Aorta (tissue), 5 donors: ENCODE measurements around the gene RHOD. TPM values are rescaled to one million over a fixed set of nuclear protein-coding genes. Genes with fewer than 3 reads are reported as not detected.

Source experiments
- ATAC-seq: fragments of 200-7000 bp; cut with Tn5 transposase; one replicate; pipeline ENCODE4 v1.9.1; 2022; ENCODE audit warnings: moderate library complexity; ENCODE audit not compliant: low FRiP score
- DNase-seq, 2 donors: peaks; one replicate each; pipeline ENCODE4 v3.0.0-alpha.2; 2020
- H3K27ac ChIP-seq, 2 donors: one replicate each; pipeline ENCODE4 v1.5.1; 2013; ENCODE audit warnings: low read length in 2 of 2, mild to moderate bottlenecking in 2 of 2, moderate library complexity in 2 of 2, control low read depth in 1 of 2, inconsistent platforms in 1 of 2, low read depth in 1 of 2
- H3K27me3 ChIP-seq, 2 donors: one replicate each; pipeline ENCODE4 v1.6.1; 2013; ENCODE audit warnings: control low read depth in 1 of 2, low read length in 1 of 2, mild to moderate bottlenecking in 1 of 2, moderate library complexity in 1 of 2; ENCODE audit not compliant: insufficient read depth in 2 of 2, control insufficient read depth in 1 of 2
- H3K36me3 ChIP-seq, 2 donors: one replicate each; pipeline ENCODE4 v1.6.1; 2013; ENCODE audit warnings: control low read depth in 1 of 2, low read length in 1 of 2, mild to moderate bottlenecking in 1 of 2; ENCODE audit not compliant: insufficient read depth in 2 of 2, control insufficient read depth in 1 of 2
- H3K4me1 ChIP-seq, 2 donors: one replicate each; pipeline ENCODE4 v1.6.1; 2013; ENCODE audit warnings: low read length in 2 of 2, control low read depth in 1 of 2, mild to moderate bottlenecking in 1 of 2, moderate library complexity in 1 of 2; ENCODE audit not compliant: insufficient read depth in 2 of 2, control insufficient read depth in 1 of 2
- H3K4me3 ChIP-seq, 2 donors: one replicate each; pipeline ENCODE4 v1.5.1; 2013; ENCODE audit warnings: low read length in 2 of 2, control low read depth in 1 of 2, mild to moderate bottlenecking in 1 of 2
- H3K9me3 ChIP-seq: one replicate; pipeline ENCODE4 v1.6.1; 2013; ENCODE audit warnings: mild to moderate bottlenecking, low read length; ENCODE audit not compliant: control insufficient read depth
- WGBS, 2 donors: extraction: QIAGEN DNeasy Blood & Tissue Kit; methylation state at CpG; one replicate each; pipeline ENCODE4 v1.1.7; 2013; 5-methylcytosine and 5-hydroxymethylcytosine counted together
- intact Hi-C, 2 donors: fragments of 100-400 bp; cut with DNase I; formaldehyde crosslinking; loops; one replicate each; pipeline versions ENCODE4 v1.14.2 to v1.15.0; 2022
- polyA plus RNA-seq, 2 donors: library from polyadenylated mRNA; stranded (reverse); fragments of 200-250 nt; gene quantifications; one replicate each; pipeline ENCODE4 v1.2.3, GENCODE V29; 2013
- total RNA-seq, 2 donors: library from RNA; stranded (reverse); fragmentation: NEBNext Ultra II Directional; extraction: Animal tissue kit (Norgen Biotek cat#: 25700); gene quantifications; one replicate each; pipeline ENCODE4 v1.2.1, GENCODE V29; 2021
- donor health status: healthy with polysubstance abuse.
- donor health status: Bipolar disorder and iron deficiency.
- donor health status: DM: no; HTN: no; CAD: no.
- donor health status: DM: no; HTN: no; CAD: no.
- donor health status: DM: yes; HTN: yes; CAD: no.

Gene RHOD
- total and polyA plus RNA-seq, 4 donors: 19.4 to 33.6 (median 24.3) TPM

DNA sequence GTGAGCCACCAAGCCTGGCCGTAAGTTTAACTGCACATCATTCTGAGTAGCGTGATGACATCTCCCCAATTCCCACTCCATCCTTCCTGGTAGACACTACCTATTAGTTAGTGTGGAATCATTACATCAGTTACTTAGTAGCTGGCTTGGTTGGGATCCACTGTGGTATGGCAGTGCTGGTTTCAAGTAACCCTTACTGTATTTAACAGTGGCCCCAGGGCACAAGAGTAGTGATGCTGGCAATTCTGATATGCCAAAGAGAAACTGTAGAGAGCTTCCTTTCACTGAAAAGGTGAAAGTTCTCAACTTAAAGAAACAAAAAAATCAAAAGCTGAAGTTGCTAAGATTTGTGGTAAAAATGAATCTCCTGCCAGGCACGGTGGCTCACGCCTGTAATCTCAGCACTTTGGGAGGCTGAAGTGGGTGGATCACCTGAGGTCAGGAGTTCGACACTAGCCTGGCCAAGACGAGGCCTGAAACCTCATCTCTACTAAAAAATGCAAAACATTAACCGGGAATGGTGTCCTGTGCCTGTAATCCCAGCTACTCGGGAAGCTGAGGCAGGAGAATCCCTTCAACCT lies 27.2 kb downstream of the RHOD start:
- H3K4me3 ChIP-seq: no peak overlapping the region
- H3K9me3 ChIP-seq: no peaks in the 10 kb centered on the region
- intact Hi-C loops: loop anchor here (5.0 to 10.0 kb wide), 3 partner anchors 81 to 233 kb away; no protein-coding TSS in a partner anchor
- ATAC-seq (no peak), DNase-seq (no peak)
- H3K36me3 ChIP-seq: no peaks in the 10 kb centered on the region
- no peaks in the 10 kb centered on the region for H3K4me1 ChIP-seq
- WGBS, 2 donors: 93% methylated on average over 8 of the region's 8 CpGs
- H3K27ac ChIP-seq: no peak overlapping the region
- no peaks in the 10 kb centered on the region for H3K27me3 ChIP-seq

DNA sequence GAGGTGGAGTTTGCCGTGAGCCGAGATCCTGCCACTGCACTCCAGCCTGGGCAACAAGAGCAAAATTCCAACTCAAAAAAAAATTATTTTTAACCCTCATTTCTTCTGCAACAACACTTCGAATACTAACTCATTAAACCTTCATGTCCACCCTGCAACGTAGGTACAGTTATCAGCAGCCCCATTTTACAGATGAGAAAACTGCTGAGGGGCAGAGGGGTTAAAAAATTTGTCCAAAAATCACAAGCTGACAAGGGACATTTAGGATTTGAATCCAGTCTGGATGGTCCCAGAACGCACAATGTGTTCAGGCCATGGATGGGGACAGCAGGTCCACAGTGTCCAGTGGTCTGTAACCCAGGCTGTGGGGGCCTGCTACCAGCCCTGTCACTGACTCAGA lies 29.0 kb downstream of the RHOD start:
- intact Hi-C loops: loop anchor here in 1 of 2 donors (10.0 kb wide), 1 partner anchor 79 kb away; no protein-coding TSS in a partner anchor
- DNase-seq: no peak
- Histone ChIP-seq H3K27ac (no peak overlapping the region), H3K27me3 (no peaks in the 10 kb centered on the region), H3K36me3 (no peaks in the 10 kb centered on the region), H3K4me3 (no peak overlapping the region), H3K9me3 (no peaks in the 10 kb centered on the region), H3K4me1 (no peaks in the 10 kb centered on the region)
- WGBS, 2 donors: 95 to 96% methylated on average over 5 of the region's 5 CpGs
- no peak for ATAC-seq

DNA sequence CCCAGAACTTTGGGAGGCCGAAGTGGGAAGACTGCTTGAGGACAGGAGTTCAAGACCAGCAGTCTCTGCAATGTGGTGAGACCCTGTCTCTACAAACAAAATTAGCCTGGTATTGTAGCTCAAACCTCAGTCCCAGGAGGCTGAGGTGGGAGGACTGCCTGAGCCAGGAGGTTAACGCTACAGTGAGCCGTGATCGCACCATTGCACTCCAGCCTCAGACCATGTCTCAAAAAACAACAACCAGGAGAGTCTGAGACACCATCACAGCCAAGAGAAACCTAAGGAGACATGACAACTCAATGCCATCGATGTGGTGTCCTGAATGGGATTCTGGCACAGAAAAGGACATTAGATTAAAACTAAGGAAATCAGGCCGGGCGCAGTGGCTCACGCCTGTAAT lies 34.1 kb downstream of the RHOD start:
- 94 to 95% methylated on average over 8 of the region's 8 CpGs for WGBS, 2 donors
- no peaks in the 10 kb centered on the region for H3K9me3 ChIP-seq
- H3K27ac ChIP-seq: no peak overlapping the region
- H3K4me3 ChIP-seq: no peak overlapping the region
- H3K36me3 ChIP-seq: no peaks in the 10 kb centered on the region
- H3K27me3 ChIP-seq: no peaks in the 10 kb centered on the region
- ATAC-seq: no peak
- intact Hi-C loops: no loop called here
- no peak for DNase-seq
- no peaks in the 10 kb centered on the region for H3K4me1 ChIP-seq

DNA sequence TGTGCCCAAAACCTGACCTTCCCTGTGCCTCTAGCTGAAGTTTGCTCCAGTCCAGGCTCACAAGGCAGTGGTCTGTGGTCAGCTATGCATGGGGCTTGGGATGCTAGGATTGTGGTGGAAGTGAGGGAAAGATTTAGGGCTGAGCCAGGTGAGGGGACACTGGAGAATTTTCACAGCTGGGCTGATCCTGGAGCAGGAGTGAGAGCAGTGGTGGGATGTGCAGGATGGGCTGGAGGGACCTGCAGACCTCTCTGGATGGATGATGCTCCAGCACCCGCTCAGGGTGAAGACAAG lies 38.5 kb downstream of the RHOD start:
- Histone ChIP-seq H3K36me3 (no peaks in the 10 kb centered on the region), H3K27me3 (no peaks in the 10 kb centered on the region), H3K4me3 (no peak overlapping the region), H3K9me3 (no peaks in the 10 kb centered on the region), H3K27ac (no peak overlapping the region), H3K4me1 (no peaks in the 10 kb centered on the region)
- intact Hi-C loops: no loop called here
- ATAC-seq: no peak
- whole genome bisulfite sequencing, 2 donors: 91 to 100% methylated on average over 1 of the region's 1 CpG
- DNase-seq: no peak

DNA sequence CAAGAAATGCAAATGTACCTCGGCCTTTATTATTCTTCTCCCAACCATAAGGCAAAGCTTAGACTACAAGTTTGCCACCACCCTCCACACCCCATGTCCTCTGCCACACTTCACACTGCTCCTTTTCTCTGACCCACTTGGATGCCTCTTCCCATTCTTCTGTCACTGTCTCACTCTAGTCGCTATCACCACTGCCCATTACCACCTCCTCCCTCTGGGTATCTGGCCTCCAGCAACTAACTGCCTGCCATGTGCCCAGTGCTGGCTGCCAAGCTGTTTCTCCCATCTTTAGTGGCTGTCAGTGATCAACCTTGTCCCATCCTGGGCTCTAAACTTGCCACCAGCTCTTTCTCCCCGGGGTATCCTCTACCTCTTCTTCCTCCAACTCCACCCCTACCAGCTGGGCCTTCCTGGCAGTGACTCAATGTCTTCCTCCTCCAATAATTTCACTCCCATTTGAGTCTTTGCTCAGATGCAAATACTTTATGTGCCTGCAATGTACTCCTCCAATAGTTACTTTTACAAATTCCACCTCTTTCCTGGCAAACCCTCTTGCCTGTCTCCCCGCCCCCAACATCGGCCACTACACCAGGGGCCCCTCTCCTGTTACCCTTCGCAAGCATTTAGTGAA lies 42.3 kb downstream of the RHOD start:
- Histone ChIP-seq H3K4me3 (no peak overlapping the region), H3K27ac (no peak overlapping the region), H3K27me3 (no peaks in the 10 kb centered on the region), H3K9me3 (no peaks in the 10 kb centered on the region), H3K4me1 (no peaks in the 10 kb centered on the region), H3K36me3 (no peaks in the 10 kb centered on the region)
- ATAC-seq: no peak
- intact Hi-C loops: no loop called here
- DNase-seq: peak in 1 of 2 donors; percentile 15
- WGBS, 2 donors: 69% methylated on average over 6 of the region's 6 CpGs

DNA sequence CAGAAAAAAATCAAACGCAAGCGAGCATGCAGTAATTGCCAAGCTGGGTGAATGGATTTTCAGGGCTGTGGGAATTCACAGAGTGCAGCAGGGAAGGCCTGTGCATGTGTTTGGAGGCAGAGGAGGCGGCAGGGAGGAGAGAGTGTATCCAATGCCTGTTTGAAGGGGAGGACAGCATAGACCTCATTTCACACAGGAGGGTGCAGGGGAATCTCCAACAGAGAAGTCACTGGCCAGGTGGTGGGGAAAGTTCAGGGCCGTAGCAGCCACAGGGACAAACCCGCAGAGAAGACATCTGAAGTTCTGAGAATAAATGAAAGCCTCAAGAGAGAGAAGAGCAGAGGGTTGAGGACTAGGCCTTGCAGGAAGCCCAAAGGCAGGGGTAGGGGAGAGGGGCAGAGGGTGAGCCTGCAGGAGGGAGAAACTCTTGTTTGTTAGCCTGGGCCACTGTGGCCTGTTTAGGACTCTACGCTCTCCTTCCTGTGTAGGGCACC lies 43.2 kb downstream of the RHOD start:
- 95% methylated on average over 6 of the region's 6 CpGs for WGBS, 2 donors
- DNase-seq (peak in 1 of 2 donors; percentile 30), ATAC-seq (no peak)
- intact Hi-C loops: no loop called here
- H3K27ac ChIP-seq: no peak overlapping the region
- no peaks in the 10 kb centered on the region for H3K27me3 ChIP-seq
- H3K4me1 ChIP-seq: no peaks in the 10 kb centered on the region
- H3K36me3 ChIP-seq: no peaks in the 10 kb centered on the region
- no peaks in the 10 kb centered on the region for H3K9me3 ChIP-seq
- H3K4me3 ChIP-seq: no peak overlapping the region

DNA sequence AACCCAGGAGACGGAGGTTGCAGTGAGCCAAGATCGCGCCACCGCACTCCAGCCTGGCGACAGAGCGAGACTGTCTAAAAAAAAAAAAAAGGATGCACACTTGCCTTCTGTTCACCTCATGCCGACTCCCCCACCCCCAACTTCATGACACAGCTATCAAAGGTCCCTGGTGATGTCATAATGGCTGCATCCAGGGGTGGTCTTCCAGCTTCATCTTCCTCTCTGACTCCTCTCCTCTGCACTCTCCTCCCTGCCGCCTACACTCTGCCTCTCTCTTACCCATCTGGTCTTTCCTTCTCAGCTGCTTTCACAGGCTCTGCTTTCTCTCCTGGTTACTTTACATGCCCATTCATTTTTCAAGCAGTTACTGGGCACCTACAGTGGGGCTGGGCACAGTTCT lies 46.0 kb downstream of the RHOD start:
- 90 to 92% methylated on average over 6 to 8 of the region's 8 CpGs for WGBS, 2 donors
- intact Hi-C loops: no loop called here
- peak in 1 of 2 donors; percentile 8 for DNase-seq

DNA sequence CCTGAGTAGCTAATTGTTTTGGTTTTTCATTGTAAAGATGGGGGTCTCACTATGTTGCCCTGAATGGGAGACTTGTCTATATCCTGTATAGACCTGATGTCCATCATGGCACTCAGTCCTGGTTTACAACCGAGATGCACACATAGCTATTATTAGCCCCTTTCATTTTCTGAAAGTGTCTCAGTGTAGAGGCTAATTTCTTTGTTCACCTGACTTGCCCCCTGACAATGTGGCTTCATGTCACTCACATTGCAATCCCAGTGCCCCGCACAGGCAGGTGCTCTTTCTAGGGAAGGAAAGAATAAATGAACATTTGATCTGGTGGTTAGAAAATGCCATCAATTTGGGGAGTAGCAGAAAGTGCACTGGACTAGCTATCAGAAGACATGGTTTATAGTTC lies 49.3 kb downstream of the RHOD start:
- H3K36me3 ChIP-seq: no peaks in the 10 kb centered on the region
- no peak for DNase-seq
- 93 to 96% methylated on average over 2 of the region's 2 CpGs for WGBS, 2 donors
- H3K27ac ChIP-seq: no peak overlapping the region
- no peaks in the 10 kb centered on the region for H3K27me3 ChIP-seq
- no peaks in the 10 kb centered on the region for H3K9me3 ChIP-seq
- intact Hi-C loops: no loop called here
- H3K4me1 ChIP-seq: no peaks in the 10 kb centered on the region
- no peak overlapping the region for H3K4me3 ChIP-seq
- no peak for ATAC-seq

More for the DNA sequence above, 46.0 kb downstream of the RHOD start:
- Histone ChIP-seq H3K4me3 (no peak overlapping the region), H3K27me3 (no peaks in the 10 kb centered on the region), H3K9me3 (no peaks in the 10 kb centered on the region), H3K36me3 (no peaks in the 10 kb centered on the region), H3K4me1 (no peaks in the 10 kb centered on the region), H3K27ac (no peak overlapping the region)
- ATAC-seq: no peak

DNA sequence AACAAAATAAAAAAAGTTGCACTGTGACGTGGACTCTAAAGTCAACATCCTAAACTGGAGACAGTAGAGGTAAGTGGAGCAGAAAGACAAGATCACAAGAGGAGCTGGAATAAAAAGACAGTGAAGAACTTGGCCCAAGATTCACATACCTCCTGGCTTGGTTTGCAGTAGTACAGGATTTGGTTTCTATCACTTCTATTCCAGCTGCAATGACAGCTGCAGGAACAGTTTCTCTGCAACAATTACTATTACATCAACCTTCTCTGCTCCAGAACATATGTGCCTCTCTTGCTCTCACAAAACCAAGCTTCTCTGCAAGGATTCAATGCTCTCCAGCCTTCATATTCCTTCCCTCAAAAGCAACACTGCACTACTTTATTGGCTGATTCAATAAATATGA lies 54.6 kb downstream of the RHOD start:
- intact Hi-C loops: no loop called here
- no peaks in the 10 kb centered on the region for H3K27me3 ChIP-seq
- WGBS, 2 donors: 0 to 6% methylated on average over 1 of the region's 1 CpG
- H3K9me3 ChIP-seq: no peaks in the 10 kb centered on the region
- H3K36me3 ChIP-seq: no peaks in the 10 kb centered on the region
- no peak for ATAC-seq
- peaks cover 0 to 4% of the 10 kb centered on the region in 2 donors for H3K4me1 ChIP-seq
- no peak for DNase-seq
- no peak overlapping the region for H3K27ac ChIP-seq
- H3K4me3 ChIP-seq: no peak overlapping the region
